Activated T-cell treated with anti-CD3 and anti-CD28 coated beads, Interleukin-2, amount 50 U/mL, for 48 hours (primary cell): Measurements from ENCODE around the gene WWOX.
"Not testable (repeated sequence)": the region's sequence is repeated elsewhere in the genome, so short reads cannot be mapped to it uniquely, and the experiment has no call there.

Experiments
- DNase-seq, 2 experiments: peaks; one replicate each; pipeline ENCODE4 v3.0.0-alpha.2; 2020

The WWOX gene

DNA sequence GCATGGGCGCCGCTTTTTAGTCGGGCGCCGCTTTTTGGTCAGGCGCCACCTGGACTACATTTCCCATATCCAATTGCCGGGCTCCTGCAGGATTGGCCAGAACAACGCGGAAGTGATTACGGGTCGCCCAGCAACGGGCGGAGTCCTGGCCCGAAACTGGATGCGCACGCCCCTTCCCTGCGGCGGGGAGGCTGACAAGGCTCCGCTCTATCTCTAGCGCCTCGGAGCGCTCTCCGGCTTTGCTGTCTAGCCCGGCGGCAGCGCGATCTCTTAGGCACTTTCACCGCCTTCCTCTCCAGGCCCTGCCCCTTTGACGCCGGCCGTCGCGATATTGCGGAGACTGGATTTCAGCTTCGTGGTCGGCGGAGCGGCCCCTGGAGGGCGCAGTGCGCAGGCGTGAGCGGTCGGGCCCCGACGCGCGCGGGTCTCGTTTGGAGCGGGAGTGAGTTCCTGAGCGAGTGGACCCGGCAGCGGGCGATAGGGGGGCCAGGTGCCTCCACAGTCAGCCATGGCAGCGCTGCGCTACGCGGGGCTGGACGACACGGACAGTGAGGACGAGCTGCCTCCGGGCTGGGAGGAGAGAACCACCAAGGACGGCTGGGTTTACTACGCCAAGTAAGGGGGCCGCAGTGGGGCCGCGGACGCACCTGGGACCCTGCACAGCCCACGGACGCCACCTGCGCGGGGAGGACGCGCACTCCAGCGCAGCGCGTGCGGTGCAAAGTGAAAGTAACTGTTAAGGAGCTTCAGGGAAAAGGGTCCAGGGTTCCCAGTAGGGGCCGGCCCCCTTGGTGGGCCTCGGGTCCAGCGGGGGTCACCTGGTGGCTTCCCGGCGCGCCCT is at the start of gene WWOX:
Gene WWOX (plus strand): TSS at position 384 of the 841 bp plus-strand sequence.
- peak; percentile 95 for DNase-seq

DNA sequence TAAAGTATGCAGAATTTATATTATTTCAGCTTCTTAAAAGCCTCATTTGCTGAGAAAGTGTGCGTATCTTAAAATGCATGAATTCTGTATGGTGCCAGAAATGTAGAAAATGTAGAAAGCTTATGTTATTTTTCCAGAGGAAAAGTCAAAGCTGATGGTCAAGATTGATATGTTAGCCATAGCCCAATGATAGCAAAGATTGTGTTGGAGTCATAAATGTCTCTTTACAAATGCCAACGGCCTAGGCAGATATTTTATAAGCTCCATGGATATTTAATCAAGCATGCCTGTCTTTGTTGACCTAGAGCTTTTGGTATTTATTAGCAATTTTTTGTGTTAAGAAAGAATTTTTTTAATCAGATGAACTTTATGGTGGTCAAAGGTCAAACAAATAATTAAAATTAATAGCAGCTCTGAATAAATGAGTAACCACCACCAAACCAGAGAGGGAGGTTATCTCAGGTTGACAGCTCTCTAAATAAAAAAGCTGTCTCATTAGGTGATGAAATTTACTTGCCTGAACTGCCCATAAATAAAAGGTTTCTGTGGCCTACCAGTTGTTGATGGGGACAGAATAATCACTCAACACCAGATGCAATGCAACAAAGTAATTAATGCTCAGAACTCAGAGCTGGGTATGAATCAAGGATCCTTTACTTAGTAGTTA is 48.6 kb upstream of the WWOX start:
- no peak for DNase-seq

DNA sequence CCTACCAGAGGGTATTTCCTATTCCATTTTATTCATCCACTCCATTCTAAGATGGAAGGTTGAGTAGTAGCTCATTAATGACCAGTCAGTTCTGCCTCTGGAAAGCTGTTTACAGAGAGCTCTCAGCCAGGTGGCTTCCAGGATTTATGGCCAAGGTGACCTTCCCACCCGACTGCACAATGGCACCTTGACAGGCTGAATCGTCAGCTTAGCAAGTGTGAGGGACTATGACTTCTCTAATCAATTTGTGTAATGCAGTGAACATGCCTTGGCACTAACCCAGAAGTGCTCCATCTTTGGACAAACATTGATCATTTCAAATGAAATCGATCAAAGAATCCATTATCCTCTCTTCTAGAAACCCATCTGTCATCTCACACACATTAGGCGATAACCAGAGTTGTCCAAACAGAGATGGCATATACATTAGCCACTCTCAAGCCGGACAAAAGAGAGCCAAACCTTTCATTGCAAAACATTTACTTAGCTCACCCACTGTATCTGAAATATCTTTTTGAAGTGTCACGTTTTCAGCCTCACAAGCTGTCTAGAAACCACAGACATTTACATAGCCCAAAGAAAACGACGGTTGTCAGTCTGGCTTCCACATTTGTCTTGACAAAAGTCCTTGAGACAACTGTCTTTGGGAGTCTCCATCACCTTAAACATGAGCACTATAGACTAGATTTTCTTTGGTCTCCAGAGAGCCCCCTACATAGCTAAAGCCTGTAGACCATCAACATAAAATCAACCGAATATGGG is 41.5 kb upstream of the WWOX start:
- no peak for DNase-seq

DNA sequence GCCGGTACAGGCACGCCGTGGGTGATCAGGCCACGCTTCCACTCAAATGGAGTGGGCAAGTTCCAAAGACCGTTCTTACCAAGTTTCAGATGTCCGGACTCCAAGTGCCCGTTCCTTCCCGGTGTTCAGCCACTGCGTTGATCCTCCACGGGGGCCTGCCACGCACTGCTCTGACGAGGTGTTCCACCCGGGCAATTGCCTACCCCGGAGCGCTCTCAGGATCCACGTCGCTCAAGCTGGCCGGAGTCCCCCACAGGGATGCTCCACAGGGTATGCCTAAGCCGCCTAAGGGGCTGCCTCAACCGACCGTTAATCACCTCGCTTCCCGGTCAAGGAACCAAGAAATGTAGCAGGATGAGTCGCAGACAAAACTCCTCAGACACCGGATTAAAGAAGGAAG is 39.6 kb upstream of the WWOX start:
- not testable (repeated sequence) for DNase-seq

DNA sequence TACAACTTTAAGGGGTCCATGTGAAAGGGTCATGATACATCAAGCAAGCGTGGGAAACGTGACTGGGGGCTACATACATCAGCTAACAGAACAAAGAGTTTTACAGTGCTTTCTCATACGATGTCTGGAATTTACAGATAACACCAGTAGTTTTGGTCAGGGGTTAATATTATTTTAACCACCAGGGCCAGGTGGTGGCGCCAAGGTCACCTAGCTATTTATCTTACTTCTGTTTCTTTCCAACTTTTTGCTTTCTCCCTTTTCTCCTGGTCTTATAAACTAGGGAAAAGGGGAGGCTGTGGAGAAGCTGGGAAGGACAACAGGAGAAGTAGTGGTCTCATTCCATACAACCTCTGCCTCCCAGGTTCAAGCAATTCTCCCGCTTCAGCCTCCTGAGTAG is 39.2 kb upstream of the WWOX start:
- DNase-seq: no peak

DNA sequence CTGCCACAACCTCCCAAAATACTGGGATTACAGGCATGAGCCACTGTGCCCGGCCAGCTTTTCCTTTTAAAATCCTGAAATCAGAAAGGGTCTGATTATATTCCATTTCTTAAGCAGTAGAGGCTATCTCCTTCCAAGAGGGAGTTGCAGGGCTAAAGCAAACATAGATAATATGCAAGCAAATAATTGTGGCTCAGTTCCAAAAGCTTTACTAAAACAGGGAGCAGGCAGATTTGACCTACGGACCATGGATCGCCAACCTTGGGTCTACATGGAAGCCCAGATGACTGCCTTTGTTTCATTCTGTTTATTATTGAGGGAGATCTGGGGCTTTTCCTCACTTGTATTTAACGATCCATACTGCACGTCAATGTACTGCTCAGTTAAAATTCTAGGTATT is 38.6 kb upstream of the WWOX start:
- DNase-seq: no peak

DNA sequence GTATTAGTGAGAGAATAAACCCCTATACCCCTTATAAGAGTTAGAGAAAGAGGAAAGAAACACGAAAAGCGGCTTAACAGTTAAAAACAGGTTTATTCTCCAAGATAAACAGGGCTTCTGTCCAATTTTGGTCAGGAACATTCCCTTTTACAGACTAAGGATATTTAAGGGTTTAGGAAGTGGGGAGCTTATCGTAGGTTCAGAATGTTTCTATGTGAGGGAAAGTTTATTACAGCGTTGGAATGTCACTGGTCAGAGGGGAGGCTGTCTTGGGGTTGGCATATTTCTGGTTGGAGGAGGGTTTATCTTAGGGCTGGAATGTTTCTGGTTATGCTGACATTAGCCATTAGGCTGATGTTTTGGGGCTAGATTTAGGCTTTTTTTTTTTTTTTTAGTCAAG is 34.1 kb upstream of the WWOX start:
- no peak for DNase-seq

DNA sequence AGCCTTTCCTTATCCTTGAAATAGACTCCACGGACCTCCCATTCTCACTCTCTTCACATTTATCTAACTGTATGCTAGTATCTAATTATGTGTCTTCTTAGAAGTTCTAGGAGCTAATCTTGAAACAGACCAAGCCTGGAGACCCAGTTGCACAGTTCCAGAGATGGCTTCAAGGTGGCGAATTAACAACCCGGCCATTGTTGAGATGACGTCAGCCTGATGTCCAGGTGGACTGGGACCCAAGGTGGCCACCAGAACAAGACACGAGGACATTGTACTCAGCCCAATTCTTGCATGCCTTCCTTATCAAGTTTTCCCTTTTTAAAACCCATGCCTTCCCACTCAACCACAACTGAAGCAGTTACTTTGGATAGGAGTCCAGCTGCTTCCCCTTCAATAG is 29.5 kb upstream of the WWOX start:
- no peak for DNase-seq

DNA sequence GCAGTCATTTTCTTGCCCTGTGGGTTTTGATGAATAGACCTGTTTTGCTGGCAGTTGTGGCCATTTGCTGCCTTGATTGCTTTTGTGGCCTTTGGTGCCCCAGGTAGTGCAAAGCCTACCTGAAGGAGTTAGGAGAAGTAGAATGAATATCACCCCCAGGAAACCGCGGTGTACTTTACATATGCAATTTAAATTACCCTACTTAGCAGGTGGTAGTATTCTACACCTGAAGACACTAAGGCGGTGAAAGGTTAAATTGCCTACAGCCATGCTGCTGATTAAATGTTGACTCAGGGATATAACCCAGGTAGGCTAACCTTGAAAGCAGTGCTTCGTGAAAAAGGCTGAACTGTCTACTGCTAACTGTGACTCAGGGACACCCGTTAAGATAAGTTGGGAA is 27.2 kb upstream of the WWOX start:
- DNase-seq: no peak

DNA sequence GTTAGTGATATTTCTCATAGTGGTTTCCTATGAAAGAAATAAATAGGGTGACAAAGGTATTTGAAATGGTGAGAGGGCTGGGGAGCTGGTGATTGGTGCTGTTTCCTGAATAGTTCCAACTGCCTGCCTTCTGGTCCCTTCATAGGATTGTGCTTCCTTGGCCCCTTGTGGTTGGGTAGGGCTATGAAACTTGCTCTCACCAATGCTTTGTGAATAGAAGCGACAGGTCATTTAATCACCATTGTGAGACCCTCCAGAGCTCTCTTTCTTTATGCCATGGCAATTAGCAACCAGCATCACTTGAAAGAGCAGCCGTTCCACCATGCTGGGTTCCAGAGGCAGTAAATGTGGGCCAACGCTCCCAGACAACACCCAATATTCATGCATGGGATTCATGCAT is 23.7 kb upstream of the WWOX start:
- no peak for DNase-seq

DNA sequence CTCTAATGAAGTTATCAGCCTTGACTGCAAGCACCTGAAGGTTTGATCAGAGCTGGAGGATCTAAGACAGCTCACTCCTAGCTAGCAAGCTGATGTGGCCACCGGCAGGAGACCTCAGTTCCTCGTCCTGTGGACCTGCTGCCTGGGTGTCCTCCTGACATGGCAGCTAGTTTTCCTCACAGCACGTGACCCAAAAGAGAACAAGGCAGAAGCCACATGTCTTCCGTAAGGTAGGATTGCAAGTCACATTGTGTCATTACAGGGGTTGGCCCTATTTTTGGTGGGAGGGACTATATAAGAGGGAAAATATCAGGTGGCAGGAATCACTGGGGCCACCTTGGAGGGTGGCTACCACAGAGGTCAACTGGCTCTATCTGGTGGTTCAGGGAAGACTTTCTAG is 18.1 kb upstream of the WWOX start:
- no peak for DNase-seq

DNA sequence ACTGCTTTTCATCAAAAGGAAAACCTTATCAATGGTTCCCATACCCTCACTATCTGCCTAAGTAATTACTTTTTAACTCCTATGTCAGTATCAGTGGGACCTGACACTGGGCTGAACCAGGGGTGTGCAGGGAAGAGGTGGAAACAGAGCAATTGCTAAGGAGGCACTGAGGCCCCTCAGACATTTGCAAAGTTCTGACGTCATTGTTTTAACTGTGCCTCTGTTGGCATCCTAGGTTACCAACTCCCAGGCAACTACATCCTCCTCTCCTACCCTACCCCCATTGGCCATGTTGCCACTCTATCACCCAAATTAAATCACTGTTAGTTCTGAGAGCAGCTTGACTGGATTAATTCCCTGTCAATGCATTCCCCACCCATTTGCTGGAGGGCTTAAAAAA is 8.0 kb upstream of the WWOX start:
- no peak for DNase-seq

DNA sequence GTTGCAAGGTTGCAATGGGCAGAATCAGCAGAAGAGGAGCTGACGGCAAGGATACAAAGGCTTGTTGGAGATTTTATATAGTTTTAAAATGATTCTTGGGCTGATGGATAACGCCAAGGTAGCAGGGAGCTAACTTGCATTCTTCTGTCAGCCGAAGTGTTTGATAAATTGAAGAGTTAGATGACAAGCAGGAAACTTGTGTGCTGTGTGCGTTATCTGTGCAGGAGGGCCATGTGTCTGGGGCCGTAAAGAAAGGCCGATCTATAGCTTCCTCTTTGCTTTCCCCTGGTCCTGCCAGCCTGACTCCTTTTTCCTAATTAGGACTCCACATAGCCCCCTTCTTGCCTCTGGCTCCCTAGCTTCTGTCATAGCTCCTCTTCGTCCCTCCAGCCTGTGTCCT is 6.7 kb upstream of the WWOX start:
- no peak for DNase-seq

DNA sequence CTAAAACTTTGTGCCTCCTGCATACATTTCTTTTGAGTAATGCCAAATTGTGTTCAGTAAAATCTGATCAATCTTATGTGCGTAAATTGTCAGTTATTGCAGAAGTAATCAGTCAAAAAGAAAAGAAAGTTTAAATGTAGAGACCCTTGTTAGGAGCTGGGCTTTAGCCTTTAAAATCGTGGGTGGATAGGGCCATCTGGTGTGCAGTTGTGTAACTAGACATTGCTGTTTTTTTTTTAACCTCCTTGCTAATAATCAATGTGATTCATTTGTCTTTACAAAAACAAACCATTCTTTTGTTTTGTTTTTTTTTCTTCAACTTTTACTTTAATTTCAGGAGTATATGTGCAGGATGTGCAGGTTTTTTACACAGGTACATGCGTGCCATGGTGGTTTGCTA is 5.3 kb upstream of the WWOX start:
- no peak for DNase-seq

DNA sequence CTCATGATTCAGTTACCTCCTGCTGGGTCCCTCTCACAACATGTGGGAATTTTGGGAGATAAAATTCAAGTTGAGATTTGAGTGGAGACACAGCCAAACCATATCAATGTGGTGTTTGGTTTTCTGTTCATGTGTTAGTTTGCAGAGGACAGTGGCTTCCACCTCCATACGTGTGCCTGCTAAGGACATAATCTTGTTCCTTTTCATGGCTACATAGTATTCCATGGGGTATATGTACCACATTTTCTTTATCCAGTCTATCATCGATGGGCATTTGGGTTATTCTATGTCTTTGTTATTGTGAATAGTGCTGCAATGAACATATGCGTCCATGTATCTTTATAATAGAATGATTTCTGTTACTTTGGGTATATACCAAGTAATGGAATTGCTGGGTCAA is 4.5 kb upstream of the WWOX start:
- no peak for DNase-seq

DNA sequence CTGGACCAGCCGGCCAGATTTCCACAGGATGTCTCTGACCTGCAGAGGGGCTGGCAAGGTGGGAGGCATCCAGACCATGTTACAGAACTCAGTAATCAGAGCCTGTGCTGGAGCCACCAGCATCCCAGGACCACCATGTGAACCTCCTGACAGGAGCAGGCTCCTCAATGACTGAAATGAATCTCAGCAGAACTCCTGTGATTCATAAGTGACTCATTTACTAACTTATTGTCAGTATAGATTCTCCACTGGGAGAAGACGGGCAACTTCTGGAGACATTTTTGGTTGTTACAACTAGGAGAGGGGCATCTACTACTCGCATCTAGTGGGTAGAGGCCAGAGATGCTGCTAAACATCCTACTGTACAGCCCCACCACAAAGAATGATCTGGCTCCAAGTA is 3.1 kb upstream of the WWOX start:
- no peak for DNase-seq

DNA sequence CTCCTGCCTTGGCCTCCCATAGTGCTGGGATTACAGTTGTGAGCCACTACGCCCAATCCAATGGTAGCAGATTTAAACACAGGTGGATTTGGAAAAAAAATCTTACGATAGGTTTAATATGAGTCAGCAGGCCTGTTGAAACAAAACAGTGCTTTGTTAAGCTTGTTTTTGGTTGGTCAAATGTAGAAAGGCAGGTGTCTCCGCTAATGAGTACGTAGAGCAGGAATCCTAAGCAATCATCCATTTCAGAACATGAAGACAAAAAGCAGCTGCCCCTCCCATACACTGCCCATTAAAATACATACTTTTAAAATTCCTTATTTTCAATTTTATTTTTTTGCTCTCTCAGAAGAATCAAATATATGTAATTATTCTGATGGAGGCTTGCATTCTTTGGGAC is 1.9 kb upstream of the WWOX start:
- no peak for DNase-seq

DNA sequence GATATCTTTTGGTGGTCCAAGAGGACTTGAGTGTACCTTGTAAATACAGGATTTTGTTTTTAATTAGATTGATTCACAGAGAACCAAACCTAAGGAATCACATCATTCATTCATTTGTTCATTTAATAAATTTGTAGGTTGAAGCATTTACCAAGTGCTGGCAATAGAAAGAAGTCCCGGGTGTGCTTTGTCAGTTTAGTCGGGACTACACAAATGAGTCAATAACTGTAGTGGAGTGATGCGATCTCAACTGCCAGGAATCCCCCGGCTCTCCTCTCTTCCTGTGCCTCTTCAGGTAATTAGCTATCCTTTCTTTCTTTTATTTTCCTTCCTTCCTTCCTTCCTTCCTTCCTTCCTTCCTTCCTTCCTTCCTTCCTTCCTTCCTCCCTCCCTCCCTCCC is 1.4 kb upstream of the WWOX start:
- DNase-seq: peak in 1 of 2 experiments; percentile 23

DNA sequence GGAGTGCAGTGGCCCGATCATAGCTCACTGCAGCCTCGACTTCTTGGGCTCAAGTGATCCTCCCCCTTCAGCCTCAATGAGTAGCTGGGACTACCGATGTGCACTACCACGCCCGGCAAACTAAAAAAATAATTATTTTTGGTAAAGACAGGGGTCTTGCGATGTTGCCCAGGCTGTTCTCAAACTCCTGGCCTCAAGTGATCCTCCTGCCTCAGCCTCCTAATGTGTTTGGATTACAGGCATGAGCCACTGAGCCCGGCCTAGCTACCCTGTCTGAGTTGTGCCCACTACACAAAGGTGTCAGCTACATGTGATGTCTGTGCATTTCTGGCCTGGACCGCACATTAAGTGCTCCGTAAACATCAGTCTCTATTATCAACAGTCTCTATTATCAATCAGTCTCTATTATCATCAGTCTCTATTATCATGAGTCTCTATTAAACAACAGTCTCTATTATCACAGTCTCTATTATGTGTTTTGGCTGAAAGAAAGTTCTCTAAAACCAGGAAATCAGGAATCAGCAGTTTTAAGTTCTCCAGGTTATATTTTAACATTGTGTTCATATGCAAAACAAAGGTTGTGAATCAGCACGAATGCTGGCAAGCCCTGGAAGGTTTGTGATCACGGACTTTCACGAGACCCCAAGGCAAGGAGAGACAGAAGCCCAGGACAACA is 721 bp upstream of the WWOX start:
- no peak for DNase-seq

DNA sequence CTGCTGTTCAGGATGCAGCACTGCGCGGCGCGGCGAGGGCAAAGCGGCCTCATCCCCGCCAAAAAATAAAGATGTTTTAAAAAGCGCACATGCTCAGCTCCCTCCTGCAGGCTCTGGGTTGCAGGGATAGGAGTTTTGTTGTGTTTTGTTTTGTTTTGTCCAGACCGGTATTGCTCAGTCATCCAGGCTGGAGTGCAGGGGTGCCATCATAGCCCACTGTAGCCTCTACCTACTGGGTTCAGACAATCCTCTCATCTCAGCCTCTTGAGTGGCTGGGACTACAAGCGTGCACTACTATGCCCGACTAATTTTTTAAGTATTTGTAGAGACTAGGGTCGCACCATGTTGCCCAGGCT is 636 bp downstream of the WWOX start:
- no peak for DNase-seq

DNA sequence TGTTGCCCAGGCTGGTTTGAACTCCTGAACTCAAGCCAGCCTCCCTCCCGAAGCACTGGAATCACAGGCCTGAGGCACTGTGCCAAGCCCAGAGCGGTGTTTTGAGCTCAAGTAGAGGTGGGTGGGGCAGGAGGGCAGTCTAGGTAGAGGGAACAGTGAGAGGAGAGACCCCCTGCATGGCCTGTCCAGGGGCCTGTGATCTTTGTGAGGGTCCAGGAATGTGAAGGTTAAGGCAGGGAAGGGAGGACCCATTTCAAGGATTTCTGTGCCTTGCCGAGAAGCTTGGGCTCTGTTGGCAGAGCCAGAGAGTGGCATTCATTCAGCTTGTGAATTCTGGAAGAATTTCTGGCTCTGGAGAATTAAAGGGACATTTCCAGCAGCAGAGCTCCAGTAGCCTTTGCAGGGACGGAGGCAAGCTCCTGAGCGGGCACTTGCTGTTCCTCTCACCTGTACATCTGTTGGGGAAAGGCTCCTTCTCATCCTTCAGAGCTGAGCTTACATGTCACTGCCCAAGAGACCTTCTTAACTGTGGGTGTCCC is 2.7 kb downstream of the WWOX start:
- DNase-seq: no peak

DNA sequence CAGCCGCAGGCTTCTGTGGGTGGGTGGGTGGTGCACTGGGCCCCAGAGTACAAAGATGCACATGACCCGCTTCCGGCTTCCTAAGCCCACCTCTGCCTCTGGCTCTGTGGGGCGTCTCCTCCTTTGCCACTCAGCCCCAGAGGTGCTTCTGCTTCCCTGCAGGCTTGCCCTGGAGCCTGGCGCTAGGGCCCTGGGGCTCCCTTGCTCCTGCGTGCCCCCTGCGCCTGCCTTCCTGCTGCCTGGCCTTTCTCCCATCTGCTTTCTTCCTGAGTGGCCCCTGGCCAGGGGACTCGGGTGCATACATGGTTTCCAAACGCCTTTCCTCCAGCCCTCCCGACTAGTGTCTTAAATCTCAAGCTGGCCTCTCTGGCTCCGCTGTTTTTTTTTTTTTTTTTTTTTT is 3.4 kb downstream of the WWOX start:
- DNase-seq: no peak

DNA sequence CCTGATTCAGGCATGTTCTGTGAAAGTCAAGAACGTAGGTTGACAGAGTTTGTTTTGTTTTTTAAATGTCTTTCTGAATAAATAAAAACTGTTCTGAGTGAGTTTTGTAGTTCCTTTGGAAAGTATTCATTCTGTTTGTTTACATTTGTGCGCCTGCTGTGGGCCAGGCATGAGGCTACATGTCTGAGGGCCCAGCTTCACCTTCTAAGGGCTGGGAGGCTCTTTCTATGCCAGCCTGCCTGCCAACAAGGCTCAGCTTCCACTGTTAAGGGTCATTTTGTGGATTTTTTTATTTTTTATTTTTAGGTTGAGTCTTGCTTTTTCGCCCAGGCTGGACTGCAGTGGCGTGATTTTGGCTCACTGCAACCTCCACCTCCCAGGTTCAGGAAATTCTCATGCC is 6.1 kb downstream of the WWOX start:
- no peak for DNase-seq
